HT-29 (cell line): ENCODE results near the gene ZNF333. TPM values are rescaled to one million over a fixed set of nuclear protein-coding genes. Genes with fewer than 3 reads are reported as not detected.

Experiments
- DNase-seq: peaks from one replicate; pipeline ENCODE4 v3.0.0-alpha.2; 2015; ENCODE audit warnings: low spot score
- total RNA-seq: library from RNA; depleted of rRNA; stranded (reverse); fragments of >200 nt; shearing (Covaris generic); gene quantifications from 2 replicates; pipeline ENCODE4 v1.2.3, GENCODE V29; 2014; rRNA removed

The ZNF333 gene
- total RNA-seq: 2.3 and 2.6 TPM in 2 replicates

- peak; percentile 77 for DNase-seq
These were observed at the start of gene ZNF333 for GRCh38 chr19:14689598-14690503. ZNF333 (plus strand) TSS chr19:14690048; CDS start chr19:14693492, 3,444 bp downstream.

GRCh38 chr19:14648506-14648905 lies 41.3 kb upstream of the ZNF333 start:
- no peak for DNase-seq

GRCh38 chr19:14649020-14649419 lies 40.8 kb upstream of the ZNF333 start:
- no peak for DNase-seq

- DNase-seq: no peak
These were observed 39.7 kb upstream of the ZNF333 start for GRCh38 chr19:14650161-14650560.

GRCh38 chr19:14654786-14655560 lies 34.9 kb upstream of the ZNF333 start:
- no peak for DNase-seq

GRCh38 chr19:14655726-14656125 lies 34.1 kb upstream of the ZNF333 start:
- no peak for DNase-seq

- DNase-seq: no peak
These were observed 29.9 kb upstream of the ZNF333 start for GRCh38 chr19:14659874-14660489.

- DNase-seq: no peak
These were observed 28.4 kb upstream of the ZNF333 start for GRCh38 chr19:14661372-14661924.

- no peak for DNase-seq
These were observed 19.9 kb upstream of the ZNF333 start for GRCh38 chr19:14669940-14670339.

GRCh38 chr19:14670408-14670807 lies 19.4 kb upstream of the ZNF333 start:
- no peak for DNase-seq

- DNase-seq: no peak
These were observed 17.5 kb upstream of the ZNF333 start for GRCh38 chr19:14672188-14672872.

- DNase-seq: no peak
These were observed 16.8 kb upstream of the ZNF333 start for GRCh38 chr19:14673088-14673487.

GRCh38 chr19:14674764-14675163 lies 15.1 kb upstream of the ZNF333 start, which contains the start of gene ADGRE3:
ADGRE3 (minus strand) TSS chr19:14674844; CDS start chr19:14674770, 74 bp downstream.
- no peak for DNase-seq

GRCh38 chr19:14676762-14677161 lies 13.1 kb upstream of the ZNF333 start:
- no peak for DNase-seq

- DNase-seq: no peak
These were observed 12.4 kb upstream of the ZNF333 start for GRCh38 chr19:14677464-14677863.

GRCh38 chr19:14678199-14678598 lies 11.6 kb upstream of the ZNF333 start:
- no peak for DNase-seq

GRCh38 chr19:14682084-14682483 lies 7.8 kb upstream of the ZNF333 start:
- DNase-seq: no peak

GRCh38 chr19:14683439-14683838 lies 6.4 kb upstream of the ZNF333 start:
- DNase-seq: no peak

GRCh38 chr19:14686411-14686810 lies 3.4 kb upstream of the ZNF333 start:
- DNase-seq: peak; percentile 23

- no peak for DNase-seq
These were observed 4.9 kb downstream of the ZNF333 start for GRCh38 chr19:14694641-14695266.

GRCh38 chr19:14695471-14695870 lies 5.6 kb downstream of the ZNF333 start:
- DNase-seq: no peak
